Gastrocnemius medialis (tissue), 4 donors: ENCODE results near the gene NXNL2. TPM values are rescaled to one million over a fixed set of nuclear protein-coding genes. Genes with fewer than 3 reads are reported as not detected.

ENCODE experiments used
- ATAC-seq, 2 donors: fragments of 150-250 bp; one replicate each; pipeline ENCODE4 v1.9.1; 2016
- DNase-seq, 2 donors: peaks; one replicate each; pipeline ENCODE4 v3.0.0-alpha.2; 2019
- H3K27ac ChIP-seq, 4 donors: fragments of 200-600 bp; sonication (generic); 1 replicate in 1 of 4; 2 replicates in 3 of 4; pipeline ENCODE4 v1.5.1; 2016 to 2018; ENCODE audit warnings: mild to moderate bottlenecking in 2 of 4, moderate library complexity in 1 of 4
- H3K27me3 ChIP-seq, 3 donors: fragments of 200-600 bp; sonication (generic) in 2 of 3; 1 replicate in 1 of 3; 2 replicates in 2 of 3; pipeline versions ENCODE4 v1.5.1 to v1.6.0; 2016 to 2019; ENCODE audit warnings: mild to moderate bottlenecking in 1 of 3, moderate library complexity in 1 of 3
- H3K36me3 ChIP-seq, 2 donors: fragments of 200-600 bp; sonication (generic) in 1 of 2; one replicate each; pipeline ENCODE4 v1.5.1; 2017 to 2018
- H3K4me1 ChIP-seq, 2 donors: fragments of 200-600 bp; sonication (generic) in 1 of 2; one replicate each; pipeline ENCODE4 v1.5.1; 2016 to 2017; ENCODE audit warnings: mild to moderate bottlenecking in 2 of 2
- H3K4me3 ChIP-seq, 4 donors: fragments of 200-600 bp; sonication (generic) in 3 of 4; 1 replicate in 1 of 4; 2 replicates in 3 of 4; pipeline ENCODE4 v1.5.1; 2016 to 2019; ENCODE audit warnings: mild to moderate bottlenecking in 2 of 4
- H3K9me3 ChIP-seq, 3 donors: fragments of 200-600 bp; sonication (generic) in 2 of 3; 1 replicate in 1 of 3; 2 replicates in 2 of 3; pipeline ENCODE4 v1.5.1; 2016 to 2019
- POLR2A ChIP-seq, 2 donors: fragments of 450-650 bp; IDR thresholded peaks; one replicate each; pipeline ENCODE4 v1.6.1; 2017; ENCODE audit warnings: antibody characterized with exemption in 2 of 2, mild to moderate bottlenecking in 2 of 2, moderate library complexity in 2 of 2
- in situ Hi-C, 4 donors: fragments of 200-750 bp; cut with MboI; loops; one replicate each; pipeline versions ENCODE4 v1.15.0 to v1.8.0; 2017; ENCODE audit warnings: low sequenced_read_pairs in 4 of 4
- intact Hi-C: fragments of 100-400 bp; cut with DNase I; formaldehyde crosslinking; loops from one replicate; pipeline ENCODE4 v1.15.1; 2023; ENCODE audit warnings: low total_unique reads
- total RNA-seq, 4 donors: library from RNA; depleted of rRNA; stranded (reverse); fragments of >200 nt; gene quantifications; one replicate each; pipeline versions ENCODE4 v1.1.0 to v1.2.3, GENCODE V29; 2016
- TF ChIP-seq, protein P1 (sequence below), 5 experiments: fragments of 450-650 bp in 3 of 5; fragments of 200-600 bp in 2 of 5; sonication (generic) in 2 of 5; IDR thresholded peaks in 4 of 5; conservative IDR thresholded peaks in 1 of 5; 1 replicate in 4 of 5; 2 replicates in 1 of 5; pipeline ENCODE4 v1.5.1; 2016 to 2019; ENCODE audit warnings: antibody characterized with exemption in 5 of 5, mild to moderate bottlenecking in 3 of 5, moderate library complexity in 3 of 5

NXNL2 gene
- total RNA-seq, result not detected

DNA sequence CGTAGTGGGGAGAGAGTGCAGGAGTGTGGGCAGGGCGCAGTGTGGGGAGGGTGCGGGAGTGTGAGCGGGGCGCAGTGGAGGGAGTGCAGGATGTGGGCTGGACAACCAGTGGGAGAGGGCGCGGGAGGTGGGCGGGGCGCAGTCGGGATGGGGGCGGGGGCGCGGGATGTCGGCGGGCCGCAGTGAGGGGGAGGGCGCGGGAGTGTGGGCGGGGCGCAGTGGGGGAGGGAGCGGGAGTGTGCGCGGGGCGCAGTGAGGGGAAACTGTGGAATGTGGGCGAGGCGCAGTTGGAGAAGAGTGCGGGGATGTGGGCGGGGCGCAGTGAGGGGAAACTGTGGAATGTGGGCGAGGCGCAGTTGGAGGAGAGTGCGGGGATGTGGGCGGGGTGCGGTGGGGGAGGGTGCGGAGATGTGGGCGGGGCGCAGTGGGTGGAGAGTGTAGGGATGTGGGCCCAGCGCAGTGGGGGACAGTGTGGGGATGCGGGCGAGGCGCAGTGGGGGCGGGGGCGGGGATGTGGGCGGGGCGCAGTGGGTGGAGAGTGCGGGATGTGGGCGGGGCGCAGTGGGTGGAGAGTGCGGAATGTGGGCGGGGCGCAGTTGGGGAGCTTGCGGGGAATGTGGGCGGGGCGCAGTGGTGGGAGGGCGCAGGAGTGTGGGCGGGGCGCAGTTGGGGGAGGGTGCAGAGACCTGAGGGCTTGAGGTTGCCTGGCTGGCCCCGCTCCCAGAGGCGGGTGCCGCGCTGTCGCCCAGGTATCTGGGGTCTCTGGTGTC lies at the start of gene NXNL2:
Gene NXNL2 (plus strand): TSS at position 723 of the 770 bp plus-strand sequence. CDS start 257 bp downstream, outside the sequence.
- in situ Hi-C loops (no loop called here), intact Hi-C loops (no loop called here)
- TF ChIP-seq, protein P1, sequence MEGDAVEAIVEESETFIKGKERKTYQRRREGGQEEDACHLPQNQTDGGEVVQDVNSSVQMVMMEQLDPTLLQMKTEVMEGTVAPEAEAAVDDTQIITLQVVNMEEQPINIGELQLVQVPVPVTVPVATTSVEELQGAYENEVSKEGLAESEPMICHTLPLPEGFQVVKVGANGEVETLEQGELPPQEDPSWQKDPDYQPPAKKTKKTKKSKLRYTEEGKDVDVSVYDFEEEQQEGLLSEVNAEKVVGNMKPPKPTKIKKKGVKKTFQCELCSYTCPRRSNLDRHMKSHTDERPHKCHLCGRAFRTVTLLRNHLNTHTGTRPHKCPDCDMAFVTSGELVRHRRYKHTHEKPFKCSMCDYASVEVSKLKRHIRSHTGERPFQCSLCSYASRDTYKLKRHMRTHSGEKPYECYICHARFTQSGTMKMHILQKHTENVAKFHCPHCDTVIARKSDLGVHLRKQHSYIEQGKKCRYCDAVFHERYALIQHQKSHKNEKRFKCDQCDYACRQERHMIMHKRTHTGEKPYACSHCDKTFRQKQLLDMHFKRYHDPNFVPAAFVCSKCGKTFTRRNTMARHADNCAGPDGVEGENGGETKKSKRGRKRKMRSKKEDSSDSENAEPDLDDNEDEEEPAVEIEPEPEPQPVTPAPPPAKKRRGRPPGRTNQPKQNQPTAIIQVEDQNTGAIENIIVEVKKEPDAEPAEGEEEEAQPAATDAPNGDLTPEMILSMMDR (IDR thresholded peaks at IDR 0.05 in 4 of 5, conservative IDR thresholded peaks at IDR 0.05 in 1 of 5), result no peak
- no peak for TF ChIP-seq POLR2A (IDR thresholded peaks at IDR 0.05)
- Histone ChIP-seq H3K27ac (no peak within 1 kb of the TSS), H3K27me3 (peaks cover 13 to 30% (median 29%) of the 10 kb centered on the region in 3 donors), H3K4me1 (peaks cover 0 to 7% of the 10 kb centered on the region in 2 donors), H3K36me3 (no peaks in the 10 kb centered on the region), H3K9me3 (no peaks in the 10 kb centered on the region), H3K4me3 (peak within 1 kb of the TSS; percentile 33 to 41 (median 36))
- ATAC-seq, result no peak
- no peak for DNase-seq

DNA sequence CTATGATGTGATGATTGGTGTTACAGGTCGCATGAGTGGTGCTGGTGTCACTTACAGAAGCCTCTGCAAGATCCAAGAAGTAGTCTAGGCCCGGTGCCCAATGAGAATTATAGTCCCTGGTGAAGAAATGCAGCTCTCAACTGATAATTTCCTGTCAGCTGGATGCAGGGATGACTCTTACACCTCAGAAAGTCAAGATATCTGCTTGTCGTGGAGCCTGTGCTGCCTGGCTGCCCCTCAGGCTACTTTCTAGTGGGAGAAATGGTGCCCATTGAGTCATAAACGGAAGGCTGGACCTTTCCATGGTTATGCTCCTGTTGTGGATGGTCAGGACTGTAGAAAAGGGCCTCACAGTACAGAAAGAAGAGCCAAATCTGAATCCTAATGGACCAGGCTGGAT lies 46.8 kb upstream of the NXNL2 start:
- ATAC-seq (no peak), DNase-seq (no peak)
- Histone ChIP-seq H3K4me1 (no peaks in the 10 kb centered on the region), H3K9me3 (no peaks in the 10 kb centered on the region), H3K4me3 (no peak overlapping the region), H3K27me3 (no peaks in the 10 kb centered on the region), H3K36me3 (no peaks in the 10 kb centered on the region), H3K27ac (no peak overlapping the region)
- in situ Hi-C loops (no loop called here), intact Hi-C loops (no loop called here)
- TF ChIP-seq, protein P1 (IDR thresholded peaks at IDR 0.05 in 4 of 5, conservative IDR thresholded peaks at IDR 0.05 in 1 of 5), result no peak
- TF ChIP-seq POLR2A (IDR thresholded peaks at IDR 0.05), result no peak

DNA sequence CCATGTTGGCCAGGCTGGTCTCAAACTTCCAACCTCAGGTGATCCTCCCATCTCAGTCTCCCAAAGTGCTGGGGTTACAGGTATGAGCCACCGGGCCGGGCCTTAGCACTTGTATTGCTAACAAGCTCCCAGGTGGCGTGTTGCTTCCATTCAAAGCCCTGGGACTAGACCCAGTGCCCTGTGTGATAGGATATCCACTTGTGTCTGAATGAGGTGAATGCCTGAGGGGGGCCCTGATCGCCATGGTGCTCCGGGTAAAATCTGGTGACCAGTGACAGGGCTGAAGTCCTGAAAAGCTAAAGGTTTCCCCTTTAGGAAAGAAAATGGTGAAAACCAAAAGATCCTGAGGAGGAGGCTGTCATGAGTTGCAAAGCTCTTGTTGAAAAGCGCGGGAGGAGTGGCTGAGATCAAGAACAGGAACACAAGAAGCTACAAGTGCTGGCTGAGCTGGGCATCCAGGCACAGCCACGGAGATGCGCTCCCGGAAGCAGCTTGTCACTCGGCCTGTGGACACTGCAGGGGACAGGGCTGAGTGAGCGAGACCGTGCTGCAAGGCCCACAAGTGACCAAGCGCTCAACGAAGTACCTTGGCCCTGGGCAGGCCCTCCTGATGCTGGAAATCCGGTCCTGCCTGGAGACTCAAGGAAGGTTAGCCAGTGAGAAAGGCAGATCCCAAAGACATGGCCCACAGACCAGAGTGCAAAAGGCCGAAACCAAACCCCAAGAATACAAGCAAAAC lies 39.8 kb upstream of the NXNL2 start:
- H3K36me3 ChIP-seq, result no peaks in the 10 kb centered on the region
- no peak overlapping the region for H3K27ac ChIP-seq
- no peak overlapping the region for H3K4me3 ChIP-seq
- no peaks in the 10 kb centered on the region for H3K4me1 ChIP-seq
- intact Hi-C loops, result no loop called here
- ATAC-seq (no peak), DNase-seq (no peak)
- no peak for TF ChIP-seq POLR2A (IDR thresholded peaks at IDR 0.05)
- in situ Hi-C loops, result no loop called here
- no peaks in the 10 kb centered on the region for H3K9me3 ChIP-seq
- no peaks in the 10 kb centered on the region for H3K27me3 ChIP-seq

DNA sequence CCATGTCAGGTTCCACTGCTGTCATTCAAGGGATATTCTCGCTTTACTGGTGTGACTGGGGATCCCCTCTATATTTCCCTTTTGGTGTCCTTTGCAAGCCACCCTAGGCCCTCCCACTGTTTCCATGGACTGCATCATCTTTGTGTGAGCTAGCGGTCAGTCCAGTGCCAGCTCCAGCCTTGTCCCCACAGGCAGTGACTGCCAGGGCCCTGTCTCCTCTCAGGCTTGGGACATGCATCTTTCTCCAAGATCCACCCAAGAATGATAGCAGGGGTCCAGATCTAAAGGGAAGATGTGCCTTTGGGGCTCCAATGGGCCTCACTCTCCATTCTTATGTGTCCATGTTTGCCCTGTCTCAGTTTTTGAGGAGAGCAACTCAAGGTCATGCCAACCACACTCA lies 37.8 kb upstream of the NXNL2 start:
- intact Hi-C loops, result no loop called here
- in situ Hi-C loops, result no loop called here
- ATAC-seq (no peak), DNase-seq (no peak)
- no peaks in the 10 kb centered on the region for H3K27me3 ChIP-seq
- H3K27ac ChIP-seq, result no peak overlapping the region
- H3K4me3 ChIP-seq, result no peak overlapping the region
- no peaks in the 10 kb centered on the region for H3K36me3 ChIP-seq
- no peaks in the 10 kb centered on the region for H3K4me1 ChIP-seq
- H3K9me3 ChIP-seq, result no peaks in the 10 kb centered on the region
- no peak for TF ChIP-seq POLR2A (IDR thresholded peaks at IDR 0.05)
- TF ChIP-seq, protein P1 (IDR thresholded peaks at IDR 0.05 in 4 of 5, conservative IDR thresholded peaks at IDR 0.05 in 1 of 5), result no peak

DNA sequence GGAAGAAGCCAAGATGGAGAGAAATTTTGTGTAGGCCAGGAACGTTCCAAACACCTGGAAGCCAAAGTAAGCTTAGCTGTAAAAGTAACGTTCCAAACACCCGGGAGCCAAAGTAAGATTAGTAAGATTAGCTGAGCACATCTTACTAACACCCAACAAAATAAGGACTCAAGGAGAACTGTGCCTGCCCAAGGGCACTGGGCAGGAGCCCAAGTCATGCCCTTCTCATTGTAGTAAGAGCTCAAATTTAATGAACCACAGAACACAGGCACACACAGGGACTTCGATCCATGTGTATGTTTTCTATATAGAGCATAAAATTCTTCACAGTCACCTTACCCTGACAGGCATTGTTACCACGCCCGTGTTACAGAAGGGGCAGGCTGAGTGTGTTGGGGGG lies 36.1 kb upstream of the NXNL2 start:
- H3K27ac ChIP-seq, result no peak overlapping the region
- DNase-seq, result no peak
- no peak for ATAC-seq
- intact Hi-C loops (no loop called here), in situ Hi-C loops (no loop called here)
- no peaks in the 10 kb centered on the region for H3K36me3 ChIP-seq
- H3K27me3 ChIP-seq, result no peaks in the 10 kb centered on the region
- H3K4me3 ChIP-seq, result no peak overlapping the region
- TF ChIP-seq, protein P1 (IDR thresholded peaks at IDR 0.05 in 4 of 5, conservative IDR thresholded peaks at IDR 0.05 in 1 of 5), result no peak
- no peak for TF ChIP-seq POLR2A (IDR thresholded peaks at IDR 0.05)
- H3K4me1 ChIP-seq, result no peaks in the 10 kb centered on the region
- no peaks in the 10 kb centered on the region for H3K9me3 ChIP-seq
